Spleen (tissue), 7 donors: ENCODE data around the gene CNNM3.

Experiments used
- CTCF ChIP-seq, 11 experiments: fragments of 200-600 bp in 7 of 11; fragments of 450-650 bp in 4 of 11; sonication (generic) in 4 of 11; IDR thresholded peaks in 8 of 11; conservative IDR thresholded peaks in 3 of 11; 1 replicate in 7 of 11; 2 replicates in 4 of 11; pipeline versions ENCODE4 v1.4.0 to v1.8.0; 2016 to 2021; ENCODE audit warnings: antibody characterized with exemption in 11 of 11, inconsistent platforms in 4 of 11, mild to moderate bottlenecking in 1 of 11
- POLR2A ChIP-seq, 3 donors: fragments of 450-650 bp; IDR thresholded peaks; one replicate each; pipeline ENCODE4 v1.5.1; 2017; ENCODE audit warnings: antibody characterized with exemption in 3 of 3, mild to moderate bottlenecking in 1 of 3
- donor health status: DM: no; HTN: no; CAD: no; lungs with moderate emphysema.
- donor health status: DM: no; HTN: no; CAD: no.
- donor health status: DM: no; HTN: no; CAD: no.

- TF ChIP-seq POLR2A (IDR thresholded peaks at IDR 0.05) (no peak), CTCF (IDR thresholded peaks at IDR 0.05 in 8 of 11, conservative IDR thresholded peaks at IDR 0.05 in 3 of 11) (no peak)
These were observed 7.1 kb downstream of the CNNM3 start for GRCh38 chr2:96823198-96823597.
